ENCODE measurements around the gene UGT2B15.
"Not testable (repeated sequence)": the region's sequence is repeated elsewhere in the genome, so short reads cannot be mapped to it uniquely, and the experiment has no call there.

UGT2B15 gene

GRCh38 chr4:68657022-68657594, 13.3 kb downstream of the UGT2B15 start:
- not testable (repeated sequence) for H3K36me3 ChIP-seq (ENCODE audit: control insufficient read depth in 1 of 2, insufficient read depth in 2 of 2, low read length in 2 of 2); H3K4me1 ChIP-seq (ENCODE audit: control insufficient read depth in 1 of 2, insufficient read depth in 2 of 2, low read length in 2 of 2); H3K9me3 ChIP-seq (ENCODE audit: control insufficient read depth in 1 of 2, low read length in 2 of 2); H3K27me3 ChIP-seq (ENCODE audit: control insufficient read depth in 1 of 2, insufficient read depth in 2 of 2, low read length in 2 of 2); H3K27ac ChIP-seq (ENCODE audit: low read depth, low read length); H3K9ac ChIP-seq (ENCODE audit: low read depth in 1 of 2, low read length in 2 of 2); H3K4me3 ChIP-seq (ENCODE audit: low read depth in 1 of 2, low read length in 2 of 2)

- H3K27me3 ChIP-seq (ENCODE audit: control insufficient read depth in 1 of 2, insufficient read depth in 2 of 2, low read length in 2 of 2); H3K36me3 ChIP-seq (ENCODE audit: control insufficient read depth in 1 of 2, insufficient read depth in 2 of 2, low read length in 2 of 2); H3K9ac ChIP-seq (ENCODE audit: low read depth in 1 of 2, low read length in 2 of 2); H3K4me3 ChIP-seq (ENCODE audit: low read depth in 1 of 2, low read length in 2 of 2); H3K27ac ChIP-seq (ENCODE audit: low read depth, low read length); H3K4me1 ChIP-seq (ENCODE audit: control insufficient read depth in 1 of 2, insufficient read depth in 2 of 2, low read length in 2 of 2); H3K9me3 ChIP-seq (ENCODE audit: control insufficient read depth in 1 of 2, low read length in 2 of 2): not testable (repeated sequence)
These were observed 13.9 kb downstream of the UGT2B15 start for GRCh38 chr4:68656445-68656973.

GRCh38 chr4:68655764-68656444, 14.5 kb downstream of the UGT2B15 start:
- Histone ChIP-seq H3K9ac (ENCODE audit: low read depth in 1 of 2, low read length in 2 of 2) (no peak overlapping the region), H3K27ac (ENCODE audit: low read depth, low read length) (no peak overlapping the region), H3K4me1 (ENCODE audit: control insufficient read depth in 1 of 2, insufficient read depth in 2 of 2, low read length in 2 of 2) (peaks cover 0 to 8% of the 10 kb centered on the region in 2 donors), H3K36me3 (ENCODE audit: control insufficient read depth in 1 of 2, insufficient read depth in 2 of 2, low read length in 2 of 2) (no peaks in the 10 kb centered on the region), H3K4me3 (ENCODE audit: low read depth in 1 of 2, low read length in 2 of 2) (no peak overlapping the region), H3K27me3 (ENCODE audit: control insufficient read depth in 1 of 2, insufficient read depth in 2 of 2, low read length in 2 of 2) (no peaks in the 10 kb centered on the region), H3K9me3 (ENCODE audit: control insufficient read depth in 1 of 2, low read length in 2 of 2) (no peaks in the 10 kb centered on the region)

- no peaks in the 10 kb centered on the region for H3K36me3 ChIP-seq (ENCODE audit: control insufficient read depth in 1 of 2, insufficient read depth in 2 of 2, low read length in 2 of 2)
- H3K9ac ChIP-seq (ENCODE audit: low read depth in 1 of 2, low read length in 2 of 2) = no peak overlapping the region
- H3K4me1 ChIP-seq (ENCODE audit: control insufficient read depth in 1 of 2, insufficient read depth in 2 of 2, low read length in 2 of 2) = peaks cover 0 to 8% of the 10 kb centered on the region in 2 donors
- no peak overlapping the region for H3K4me3 ChIP-seq (ENCODE audit: low read depth in 1 of 2, low read length in 2 of 2)
- H3K9me3 ChIP-seq (ENCODE audit: control insufficient read depth in 1 of 2, low read length in 2 of 2) = no peaks in the 10 kb centered on the region
- no peak overlapping the region for H3K27ac ChIP-seq (ENCODE audit: low read depth, low read length)
- no peaks in the 10 kb centered on the region for H3K27me3 ChIP-seq (ENCODE audit: control insufficient read depth in 1 of 2, insufficient read depth in 2 of 2, low read length in 2 of 2)
These were observed 15.3 kb downstream of the UGT2B15 start for GRCh38 chr4:68654946-68655721.

- Histone ChIP-seq H3K27ac (ENCODE audit: low read depth, low read length) (no peak overlapping the region), H3K36me3 (ENCODE audit: control insufficient read depth in 1 of 2, insufficient read depth in 2 of 2, low read length in 2 of 2) (no peaks in the 10 kb centered on the region), H3K4me1 (ENCODE audit: control insufficient read depth in 1 of 2, insufficient read depth in 2 of 2, low read length in 2 of 2) (peaks cover 0 to 8% of the 10 kb centered on the region in 2 donors), H3K9me3 (ENCODE audit: control insufficient read depth in 1 of 2, low read length in 2 of 2) (no peaks in the 10 kb centered on the region), H3K4me3 (ENCODE audit: low read depth in 1 of 2, low read length in 2 of 2) (no peak overlapping the region), H3K9ac (ENCODE audit: low read depth in 1 of 2, low read length in 2 of 2) (no peak overlapping the region), H3K27me3 (ENCODE audit: control insufficient read depth in 1 of 2, insufficient read depth in 2 of 2, low read length in 2 of 2) (no peaks in the 10 kb centered on the region)
These were observed 18.5 kb downstream of the UGT2B15 start for GRCh38 chr4:68651932-68652331.

GRCh38 chr4:68630371-68630770, 40.1 kb downstream of the UGT2B15 start:
- Histone ChIP-seq H3K4me3 (ENCODE audit: low read depth in 1 of 2, low read length in 2 of 2) (no peak overlapping the region), H3K4me1 (ENCODE audit: control insufficient read depth in 1 of 2, insufficient read depth in 2 of 2, low read length in 2 of 2) (no peaks in the 10 kb centered on the region), H3K9me3 (ENCODE audit: control insufficient read depth in 1 of 2, low read length in 2 of 2) (no peaks in the 10 kb centered on the region), H3K27me3 (ENCODE audit: control insufficient read depth in 1 of 2, insufficient read depth in 2 of 2, low read length in 2 of 2) (no peaks in the 10 kb centered on the region), H3K36me3 (ENCODE audit: control insufficient read depth in 1 of 2, insufficient read depth in 2 of 2, low read length in 2 of 2) (no peaks in the 10 kb centered on the region), H3K27ac (ENCODE audit: low read depth, low read length) (no peak overlapping the region), H3K9ac (ENCODE audit: low read depth in 1 of 2, low read length in 2 of 2) (no peak overlapping the region)

GRCh38 chr4:68622731-68623130, 47.7 kb downstream of the UGT2B15 start:
- H3K9ac ChIP-seq (ENCODE audit: low read depth in 1 of 2, low read length in 2 of 2); H3K4me3 ChIP-seq (ENCODE audit: low read depth in 1 of 2, low read length in 2 of 2); H3K36me3 ChIP-seq (ENCODE audit: control insufficient read depth in 1 of 2, insufficient read depth in 2 of 2, low read length in 2 of 2); H3K27me3 ChIP-seq (ENCODE audit: control insufficient read depth in 1 of 2, insufficient read depth in 2 of 2, low read length in 2 of 2); H3K9me3 ChIP-seq (ENCODE audit: control insufficient read depth in 1 of 2, low read length in 2 of 2); H3K27ac ChIP-seq (ENCODE audit: low read depth, low read length); H3K4me1 ChIP-seq (ENCODE audit: control insufficient read depth in 1 of 2, insufficient read depth in 2 of 2, low read length in 2 of 2): not testable (repeated sequence)

- no peaks in the 10 kb centered on the region for H3K4me1 ChIP-seq (ENCODE audit: control insufficient read depth in 1 of 2, insufficient read depth in 2 of 2, low read length in 2 of 2)
- no peaks in the 10 kb centered on the region for H3K9me3 ChIP-seq (ENCODE audit: control insufficient read depth in 1 of 2, low read length in 2 of 2)
- no peak overlapping the region for H3K27ac ChIP-seq (ENCODE audit: low read depth, low read length)
- H3K9ac ChIP-seq (ENCODE audit: low read depth in 1 of 2, low read length in 2 of 2) = no peak overlapping the region
- no peak overlapping the region for H3K4me3 ChIP-seq (ENCODE audit: low read depth in 1 of 2, low read length in 2 of 2)
- H3K27me3 ChIP-seq (ENCODE audit: control insufficient read depth in 1 of 2, insufficient read depth in 2 of 2, low read length in 2 of 2) = no peaks in the 10 kb centered on the region
- no peaks in the 10 kb centered on the region for H3K36me3 ChIP-seq (ENCODE audit: control insufficient read depth in 1 of 2, insufficient read depth in 2 of 2, low read length in 2 of 2)
These were observed 53.3 kb downstream of the UGT2B15 start for GRCh38 chr4:68617003-68617698.

- H3K4me1 ChIP-seq (ENCODE audit: control insufficient read depth in 1 of 2, insufficient read depth in 2 of 2, low read length in 2 of 2) = no peaks in the 10 kb centered on the region
- H3K9me3 ChIP-seq (ENCODE audit: control insufficient read depth in 1 of 2, low read length in 2 of 2) = no peaks in the 10 kb centered on the region
- H3K9ac ChIP-seq (ENCODE audit: low read depth in 1 of 2, low read length in 2 of 2) = no peak overlapping the region
- no peak overlapping the region for H3K27ac ChIP-seq (ENCODE audit: low read depth, low read length)
- H3K36me3 ChIP-seq (ENCODE audit: control insufficient read depth in 1 of 2, insufficient read depth in 2 of 2, low read length in 2 of 2) = no peaks in the 10 kb centered on the region
- no peak overlapping the region for H3K4me3 ChIP-seq (ENCODE audit: low read depth in 1 of 2, low read length in 2 of 2)
- H3K27me3 ChIP-seq (ENCODE audit: control insufficient read depth in 1 of 2, insufficient read depth in 2 of 2, low read length in 2 of 2) = no peaks in the 10 kb centered on the region
These were observed 54.6 kb downstream of the UGT2B15 start for GRCh38 chr4:68615699-68616422.
